DMS153 treated with DMSO at 0.1 percent for 48 hours (cell line): ENCODE results near the gene SENP8.

ENCODE experiments used
- DNase-seq: peaks from one replicate; lab custom pipeline; 2025; ENCODE audit not compliant: unreplicated experiment; lab: John Stamatoyannopoulos, UW

The SENP8 gene

GRCh38 chr15:72173864-72174550, 55.8 kb downstream of the SENP8 start:
- DNase-seq: no peak

GRCh38 chr15:72174551-72175165, 56.5 kb downstream of the SENP8 start:
- no peak for DNase-seq

GRCh38 chr15:72175186-72176044, 57.2 kb downstream of the SENP8 start:
- no peak for DNase-seq

- no peak for DNase-seq
These were observed 58.0 kb downstream of the SENP8 start for GRCh38 chr15:72176159-72176558.

GRCh38 chr15:72176743-72177142, 58.5 kb downstream of the SENP8 start:
- no peak for DNase-seq

GRCh38 chr15:72178976-72179585, 60.9 kb downstream of the SENP8 start:
- no peak for DNase-seq

- DNase-seq: no peak
These were observed 61.9 kb downstream of the SENP8 start for GRCh38 chr15:72179950-72180581.

- no peak for DNase-seq
These were observed 62.6 kb downstream of the SENP8 start for GRCh38 chr15:72180761-72181324.

GRCh38 chr15:72182244-72182643, 64.0 kb downstream of the SENP8 start:
- no peak for DNase-seq

- no peak for DNase-seq
These were observed 64.5 kb downstream of the SENP8 start for GRCh38 chr15:72182673-72183072.

GRCh38 chr15:72183781-72184164, 65.6 kb downstream of the SENP8 start:
- DNase-seq: no peak

GRCh38 chr15:72184165-72184811, 66.1 kb downstream of the SENP8 start:
- DNase-seq: no peak

GRCh38 chr15:72189250-72189902, 71.2 kb downstream of the SENP8 start:
- no peak for DNase-seq

GRCh38 chr15:72192416-72192815, 74.2 kb downstream of the SENP8 start:
- no peak for DNase-seq
